Fibroblast of villous mesenchyme (primary cell): ENCODE results near the gene TPRKB. TPM values are rescaled to one million over a fixed set of nuclear protein-coding genes. Genes with fewer than 3 reads are reported as not detected.
"Not testable (repeated sequence)": the region's sequence is repeated elsewhere in the genome, so short reads cannot be mapped to it uniquely, and the experiment has no call there.

Experiments
- DNase-seq: peaks from one replicate; pipeline ENCODE4 v3.0.0-alpha.2; 2010; ENCODE audit warnings: low read depth
- H3K4me3 ChIP-seq: 2 replicates; pipeline ENCODE4 v1.5.1; 2011; ENCODE audit warnings: low read depth, mild to moderate bottlenecking, low read length
- total RNA-seq: library from RNA; depleted of rRNA; stranded (reverse); fragments of >200 nt; gene quantifications from 2 replicates; pipeline ENCODE4 v1.2.3, GENCODE V29; 2012
- TF ChIP-seq, protein P1 (sequence below): IDR thresholded peaks from 2 replicates; pipeline ENCODE4 v1.5.1; 2012; ENCODE audit warnings: low read depth, mild to moderate bottlenecking, low read length; ENCODE audit not compliant: insufficient read depth

TPRKB gene
- total RNA-seq, 1 donor, result 22.9 TPM

DNA sequence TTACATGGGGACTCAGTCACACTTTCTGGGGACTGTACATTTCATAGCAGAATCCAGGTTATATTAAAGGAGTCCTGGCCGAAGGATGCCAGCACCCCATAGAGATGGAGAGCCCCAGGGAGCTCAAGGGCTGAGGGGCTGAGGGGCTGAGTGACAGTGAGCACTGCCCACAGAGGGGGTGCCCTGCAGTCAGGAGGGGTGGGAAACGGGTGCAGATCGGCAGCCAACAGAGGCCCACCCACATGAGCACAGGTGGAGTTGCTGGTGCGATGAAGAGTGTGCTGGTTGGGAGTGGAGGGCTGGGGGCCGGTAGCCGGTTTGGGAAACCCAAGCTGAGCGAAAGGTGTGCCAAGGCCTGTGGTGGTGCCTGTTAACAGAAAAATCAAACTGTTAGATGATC is 32.1 kb downstream of the TPRKB start:
- no peak overlapping the region for H3K4me3 ChIP-seq
- DNase-seq, result no peak
- TF ChIP-seq, protein P1, sequence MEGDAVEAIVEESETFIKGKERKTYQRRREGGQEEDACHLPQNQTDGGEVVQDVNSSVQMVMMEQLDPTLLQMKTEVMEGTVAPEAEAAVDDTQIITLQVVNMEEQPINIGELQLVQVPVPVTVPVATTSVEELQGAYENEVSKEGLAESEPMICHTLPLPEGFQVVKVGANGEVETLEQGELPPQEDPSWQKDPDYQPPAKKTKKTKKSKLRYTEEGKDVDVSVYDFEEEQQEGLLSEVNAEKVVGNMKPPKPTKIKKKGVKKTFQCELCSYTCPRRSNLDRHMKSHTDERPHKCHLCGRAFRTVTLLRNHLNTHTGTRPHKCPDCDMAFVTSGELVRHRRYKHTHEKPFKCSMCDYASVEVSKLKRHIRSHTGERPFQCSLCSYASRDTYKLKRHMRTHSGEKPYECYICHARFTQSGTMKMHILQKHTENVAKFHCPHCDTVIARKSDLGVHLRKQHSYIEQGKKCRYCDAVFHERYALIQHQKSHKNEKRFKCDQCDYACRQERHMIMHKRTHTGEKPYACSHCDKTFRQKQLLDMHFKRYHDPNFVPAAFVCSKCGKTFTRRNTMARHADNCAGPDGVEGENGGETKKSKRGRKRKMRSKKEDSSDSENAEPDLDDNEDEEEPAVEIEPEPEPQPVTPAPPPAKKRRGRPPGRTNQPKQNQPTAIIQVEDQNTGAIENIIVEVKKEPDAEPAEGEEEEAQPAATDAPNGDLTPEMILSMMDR, result no peak

DNA sequence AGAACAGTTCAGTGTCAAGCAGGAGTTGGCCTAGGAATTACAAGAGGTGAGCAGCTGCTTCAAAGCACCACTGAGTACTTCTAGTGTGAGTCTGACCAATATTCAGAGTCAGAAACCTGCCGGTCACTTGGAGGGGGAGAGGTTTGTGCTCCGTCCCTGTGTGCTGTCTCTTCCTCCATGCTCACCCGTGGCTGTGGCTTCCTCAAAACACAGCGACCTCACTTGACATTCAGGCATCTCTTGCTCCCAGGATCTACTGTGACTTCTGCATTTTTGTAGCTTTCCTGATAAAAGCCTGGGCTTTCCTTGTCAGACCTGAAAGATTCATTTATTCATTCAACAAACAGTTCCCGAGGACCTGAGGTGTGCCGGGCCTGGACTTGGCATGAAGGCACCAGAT is 32.9 kb downstream of the TPRKB start:
- TF ChIP-seq, protein P1, result no peak
- no peak overlapping the region for H3K4me3 ChIP-seq
- no peak for DNase-seq

DNA sequence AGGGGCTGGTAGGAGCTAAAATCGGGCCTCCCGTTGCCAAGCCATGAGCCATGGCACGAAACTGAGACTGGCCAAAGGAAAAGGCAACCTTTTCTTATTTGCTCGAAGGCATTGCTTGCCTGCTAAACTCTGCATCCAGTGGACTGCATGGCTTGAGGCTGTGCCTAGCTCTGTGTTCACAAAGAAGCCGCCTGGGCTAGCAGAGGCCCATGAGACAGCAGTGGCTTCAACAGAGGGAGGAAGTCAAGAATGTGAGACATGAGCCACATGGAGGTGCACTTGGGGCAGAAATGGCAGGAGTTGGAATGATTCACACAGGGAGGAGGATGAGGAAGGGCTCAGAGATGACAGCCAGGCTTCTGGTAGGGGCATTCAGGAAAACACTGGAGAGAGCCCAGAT is 33.5 kb downstream of the TPRKB start:
- DNase-seq, result no peak
- TF ChIP-seq, protein P1, result no peak
- no peak overlapping the region for H3K4me3 ChIP-seq

DNA sequence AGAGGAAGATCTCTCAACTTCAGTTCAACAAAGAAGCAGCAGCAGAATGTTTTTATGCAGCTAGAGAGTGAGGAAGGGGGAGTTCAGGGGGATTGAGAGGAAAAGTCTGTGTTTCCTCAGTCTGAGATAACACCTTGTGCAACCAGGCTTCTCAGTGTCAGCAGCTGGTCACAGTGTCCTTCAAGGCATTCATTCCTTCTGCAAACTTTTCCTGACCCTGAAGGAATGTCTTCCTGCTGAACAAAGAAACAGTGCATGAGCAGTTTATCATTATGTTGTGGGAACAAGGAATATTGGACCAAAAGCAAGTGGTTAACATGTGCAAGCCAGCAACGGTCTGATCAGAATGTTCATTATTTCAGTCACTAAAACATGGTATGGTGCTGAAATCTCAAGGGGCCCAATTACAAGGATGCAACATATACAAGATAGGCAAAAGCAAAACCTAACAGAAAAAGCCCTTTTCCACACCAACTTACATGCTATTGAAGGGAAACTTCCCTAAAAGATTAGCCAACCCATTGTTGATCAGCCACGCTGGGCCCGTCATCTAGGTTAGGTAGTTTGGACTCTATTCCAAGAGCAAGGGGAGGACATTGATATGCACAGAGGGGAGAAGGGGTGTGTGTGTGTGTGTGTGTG is 34.2 kb downstream of the TPRKB start:
- H3K4me3 ChIP-seq, result not testable (repeated sequence)
- peak; percentile 6 for DNase-seq

DNA sequence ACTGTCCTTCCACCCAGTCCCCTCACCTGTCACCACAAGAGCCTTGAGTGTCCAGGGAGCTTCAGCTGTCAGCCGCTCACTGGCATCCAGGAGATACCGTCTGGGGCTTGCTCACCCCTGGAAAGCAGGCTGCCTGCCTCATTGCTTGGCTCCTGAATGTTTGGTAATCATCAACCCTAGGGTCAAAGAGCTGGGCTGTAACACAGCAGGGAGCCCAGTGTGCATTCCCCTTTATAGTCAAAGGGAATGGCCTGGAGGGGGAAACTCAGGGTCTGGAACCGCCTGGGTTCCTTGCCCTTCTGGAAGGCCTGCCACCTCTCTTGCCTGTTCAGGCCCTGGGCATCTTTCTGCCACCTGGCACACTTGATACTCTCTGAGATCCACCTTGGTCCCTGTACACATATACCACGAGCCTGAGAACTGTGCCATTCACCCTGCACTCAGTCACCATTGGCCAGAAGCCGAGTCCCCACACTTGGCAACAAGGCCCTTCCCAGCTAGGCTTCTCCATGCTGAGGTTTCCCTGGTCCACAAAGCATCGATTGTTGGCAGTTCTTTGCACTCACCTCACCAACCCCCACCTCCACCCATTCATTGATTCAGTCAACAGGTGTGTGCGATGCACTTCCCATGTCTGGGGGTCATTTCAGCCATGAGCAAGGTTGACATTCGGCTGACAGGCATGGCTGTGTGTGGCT is 35.0 kb downstream of the TPRKB start:
- TF ChIP-seq, protein P1, result no peak
- no peak for DNase-seq
- no peak overlapping the region for H3K4me3 ChIP-seq

DNA sequence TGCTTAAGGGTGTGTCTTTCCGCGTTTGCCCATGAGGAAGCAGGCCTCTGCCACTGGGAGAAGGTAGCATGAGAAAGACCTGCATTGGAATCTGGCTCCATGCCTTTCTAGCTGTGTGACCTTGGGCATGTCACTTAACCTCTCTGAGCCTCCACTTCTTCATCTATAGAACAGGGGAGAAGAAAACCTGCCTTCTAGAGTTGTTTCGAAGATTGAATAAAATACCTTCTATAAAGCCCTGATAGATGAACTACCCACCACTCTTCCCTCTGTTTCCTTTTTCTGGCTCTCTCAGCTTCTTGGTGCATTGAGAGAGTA is 35.7 kb downstream of the TPRKB start:
- DNase-seq, result not testable (repeated sequence)

DNA sequence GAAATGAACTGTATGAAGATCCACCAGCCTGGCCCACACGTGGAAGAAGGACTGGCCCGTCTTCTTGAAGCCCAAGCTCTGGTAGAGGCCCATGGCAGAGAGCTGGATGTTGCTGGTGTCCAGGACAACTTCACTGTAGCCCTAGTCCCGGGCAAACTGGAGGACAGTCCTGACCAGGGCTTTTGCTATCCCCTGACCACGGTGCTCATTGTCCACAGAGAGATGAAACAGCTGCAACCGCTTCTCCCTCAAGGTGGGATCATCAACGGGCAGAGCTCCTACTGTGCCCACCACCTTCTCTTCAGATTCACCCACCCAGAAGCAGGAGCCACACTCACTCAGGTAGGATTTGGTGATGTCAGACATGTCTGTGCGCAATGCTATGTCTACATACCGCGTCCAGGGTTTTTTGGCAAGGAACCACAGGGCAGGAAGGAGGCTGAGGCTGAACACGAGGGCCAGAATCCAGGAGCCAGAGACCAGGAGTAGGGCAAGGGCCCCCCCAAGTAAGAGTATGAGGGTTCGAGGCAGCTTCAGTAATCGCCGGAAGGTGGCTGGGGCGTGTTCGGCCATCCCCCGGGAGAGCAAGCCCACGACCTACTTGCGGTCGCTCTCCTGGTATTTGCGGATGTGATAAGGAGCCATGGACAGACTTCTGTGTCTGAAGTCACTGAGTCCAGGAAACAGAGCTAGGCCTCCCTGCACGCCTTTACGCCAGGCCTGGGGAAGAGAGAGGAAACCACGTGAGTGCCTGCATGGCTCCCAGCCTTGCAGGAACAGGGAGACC is 36.3 kb downstream of the TPRKB start:
- TF ChIP-seq, protein P1, result no peak
- no peak for DNase-seq
- no peak overlapping the region for H3K4me3 ChIP-seq

More for the DNA sequence above, 35.7 kb downstream of the TPRKB start:
- H3K4me3 ChIP-seq, result not testable (repeated sequence)
